Daoy (cell line): ENCODE data around the gene SRRD. TPM values are rescaled to one million over a fixed set of nuclear protein-coding genes. Genes with fewer than 3 reads are reported as not detected.
"Not testable (repeated sequence)": the region's sequence is repeated elsewhere in the genome, so short reads cannot be mapped to it uniquely, and the experiment has no call there.

Experiments used
- DNase-seq: peaks from one replicate; pipeline ENCODE4 v3.0.0-alpha.2; 2015; ENCODE audit warnings: low read depth
- total RNA-seq: library from RNA; depleted of rRNA; stranded (reverse); fragments of >200 nt; shearing (Covaris generic); gene quantifications from 2 replicates; pipeline ENCODE4 v1.2.3, GENCODE V29; 2014; rRNA removed

Gene SRRD
- total RNA-seq, 1 experiment from 2014 or later: 43.5 TPM

- DNase-seq: no peak
Observed at GRCh38 chr22:26522012-26522411, 38.3 kb downstream of the SRRD start.

DNA sequence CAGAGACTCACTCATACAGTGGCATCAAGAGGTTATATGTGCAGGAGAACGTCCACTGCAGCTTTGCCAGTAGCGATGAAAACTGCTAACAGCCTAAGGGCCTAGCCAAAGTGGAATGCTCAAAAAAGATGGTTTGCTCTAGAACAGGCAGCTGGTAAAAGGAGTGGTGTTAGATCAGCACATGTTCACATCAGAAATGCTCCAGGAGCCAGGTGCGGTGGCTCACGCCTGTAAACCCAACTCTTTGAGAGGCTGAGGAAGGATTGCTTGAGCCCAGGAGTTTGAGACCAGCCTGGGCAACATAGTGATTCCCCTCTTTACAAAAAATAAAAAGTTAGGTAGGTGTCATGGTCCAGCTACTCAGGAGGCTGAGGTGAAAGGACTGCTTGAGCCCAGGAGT is 38.9 kb downstream of the SRRD start:
- DNase-seq: no peak

GRCh38 chr22:26524870-26525269 is 41.2 kb downstream of the SRRD start:
- DNase-seq: no peak

DNA sequence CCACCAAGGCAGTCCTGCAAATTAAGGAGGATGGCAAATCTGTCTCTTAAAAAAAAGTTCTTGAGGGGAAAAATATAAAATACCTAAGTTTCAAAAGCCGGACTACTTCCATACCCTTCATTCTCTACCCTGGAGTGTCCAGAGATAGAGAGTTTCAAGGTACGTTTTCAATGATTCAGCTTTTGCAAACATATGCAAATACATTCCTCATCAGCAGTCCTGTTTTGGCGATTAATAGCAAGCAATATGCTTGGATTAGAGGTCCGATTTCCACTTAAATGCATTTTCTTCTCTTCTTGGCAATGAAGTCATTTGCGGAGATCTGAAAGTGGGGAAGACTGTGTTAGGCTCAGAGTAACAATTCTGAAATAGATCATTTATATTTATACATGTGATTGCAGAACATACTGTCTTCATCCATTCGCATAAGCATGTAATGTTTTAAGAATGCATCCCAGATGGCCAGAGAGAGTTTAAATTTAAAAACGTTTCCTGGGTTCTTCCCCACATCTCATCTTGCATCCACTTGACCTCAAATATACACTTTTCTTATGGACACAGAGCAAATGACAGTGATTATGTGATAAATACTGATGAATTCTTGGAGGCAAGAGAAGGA is 42.4 kb downstream of the SRRD start:
- no peak for DNase-seq

GRCh38 chr22:26527167-26527566 is 43.5 kb downstream of the SRRD start:
- DNase-seq: no peak

DNA sequence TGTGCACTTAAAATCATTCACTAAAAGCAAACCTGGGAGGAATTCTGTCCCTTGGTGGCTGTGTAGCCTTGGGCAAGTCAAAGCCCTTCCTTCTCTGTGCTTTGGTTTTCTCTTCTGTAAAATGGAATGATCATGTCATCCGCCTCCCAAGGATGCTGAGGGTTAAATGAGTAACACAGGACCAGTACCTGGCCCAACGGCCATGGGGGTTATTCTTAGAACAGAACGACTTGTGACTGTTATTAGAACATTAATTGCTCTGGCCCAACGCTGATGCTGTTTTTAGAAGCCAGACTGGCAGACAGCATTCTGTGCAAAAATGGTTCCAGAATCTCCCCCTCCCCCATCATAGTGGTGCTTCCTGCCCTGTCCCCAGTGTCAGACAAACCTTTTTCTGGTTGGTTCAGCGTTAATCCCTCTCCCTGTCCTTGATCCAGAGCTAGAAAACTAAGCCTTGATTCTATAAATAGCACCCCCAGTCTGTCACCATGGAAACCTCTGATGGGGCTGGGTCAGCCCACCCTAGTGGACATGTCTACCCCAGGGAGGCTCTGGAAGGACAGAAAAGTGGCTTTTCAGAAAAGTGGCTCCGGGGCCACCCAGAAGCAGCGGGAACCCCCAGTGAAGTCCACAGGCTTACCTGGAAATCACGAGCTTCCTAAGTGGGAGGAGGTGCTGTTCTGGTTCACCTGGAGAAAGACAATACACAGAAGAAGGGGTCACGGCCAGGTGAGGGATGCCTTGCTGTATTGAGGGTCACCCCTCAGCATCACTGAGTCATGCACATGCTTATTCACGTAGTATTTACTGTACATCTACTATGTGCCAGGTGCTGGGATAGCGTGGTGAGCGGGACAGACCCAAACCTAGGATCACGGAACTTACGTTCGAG is 44.1 kb downstream of the SRRD start:
- no peak for DNase-seq

DNA sequence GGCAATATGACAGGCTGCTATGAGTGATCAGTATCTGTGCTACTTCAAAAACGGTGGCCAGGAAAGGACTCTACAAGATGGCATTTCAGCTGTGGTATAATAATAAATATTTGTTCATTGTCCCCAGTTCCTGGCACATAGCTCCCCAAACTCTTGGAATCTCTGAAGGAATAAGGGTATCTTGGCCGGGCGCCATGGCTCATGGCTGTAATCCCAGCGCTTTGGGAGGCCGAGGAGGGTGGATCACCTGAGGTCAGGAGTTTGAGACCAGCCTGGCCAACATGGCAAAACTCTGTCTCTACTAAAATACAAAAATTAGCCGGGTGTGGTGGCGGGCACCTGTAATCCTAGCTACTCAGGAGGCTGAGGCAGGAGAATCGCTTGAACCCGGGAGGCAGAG is 44.8 kb downstream of the SRRD start:
- DNase-seq: not testable (repeated sequence)

DNA sequence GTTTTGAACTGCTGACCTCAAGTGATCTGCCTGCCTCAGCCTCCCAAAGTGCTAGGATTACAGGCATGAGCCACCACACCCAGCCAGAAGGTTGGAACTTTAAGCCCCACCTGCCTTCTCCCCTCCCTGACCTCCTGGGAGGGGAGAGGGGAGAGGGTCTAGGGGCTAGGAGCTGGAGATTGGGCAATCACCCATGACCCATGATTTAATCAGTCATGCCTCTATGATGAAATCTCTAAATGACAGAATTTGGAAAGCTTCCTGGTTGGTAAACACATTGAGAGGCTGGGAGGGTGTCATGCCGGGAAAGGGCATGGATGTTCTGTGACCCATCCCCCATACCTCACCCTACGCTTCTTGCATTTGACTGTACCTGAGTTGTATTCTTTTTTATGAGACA is 45.7 kb downstream of the SRRD start:
- no peak for DNase-seq

DNA sequence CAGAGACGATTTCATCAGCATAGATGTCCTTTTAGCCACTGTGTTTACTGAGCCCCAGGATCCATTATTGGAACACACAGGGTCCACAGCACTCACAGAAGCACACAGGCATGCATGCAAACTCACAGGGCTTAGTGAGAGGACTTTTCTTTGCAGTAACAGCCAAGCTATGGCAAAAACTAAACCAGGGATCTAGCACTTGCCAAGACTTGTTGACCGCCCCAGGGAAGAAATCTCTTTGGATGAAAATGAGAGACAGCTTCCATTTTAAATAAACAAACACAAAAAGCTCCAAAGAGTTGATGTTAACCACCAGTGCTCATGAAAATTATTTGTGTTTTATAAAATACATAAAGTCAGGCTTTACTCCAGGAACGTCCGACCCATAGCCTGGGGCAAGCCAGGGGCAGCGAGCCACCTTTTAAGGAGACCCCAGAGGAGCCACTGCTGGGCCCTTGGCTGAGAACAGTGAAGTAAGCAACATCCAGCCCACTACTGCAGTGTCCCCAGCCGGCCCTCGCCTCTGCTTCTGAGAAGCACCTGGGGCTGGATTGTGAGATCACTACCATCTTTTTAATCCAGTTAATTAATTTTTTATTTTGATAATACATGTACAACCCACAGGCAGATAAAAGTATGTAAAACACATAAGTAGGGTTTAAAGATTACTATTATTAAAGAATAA is 50.6 kb downstream of the SRRD start:
- DNase-seq: no peak

GRCh38 chr22:26534874-26535602 is 51.4 kb downstream of the SRRD start:
- DNase-seq: no peak

- DNase-seq: no peak
Observed at GRCh38 chr22:26535603-26535908, 51.9 kb downstream of the SRRD start.

DNA sequence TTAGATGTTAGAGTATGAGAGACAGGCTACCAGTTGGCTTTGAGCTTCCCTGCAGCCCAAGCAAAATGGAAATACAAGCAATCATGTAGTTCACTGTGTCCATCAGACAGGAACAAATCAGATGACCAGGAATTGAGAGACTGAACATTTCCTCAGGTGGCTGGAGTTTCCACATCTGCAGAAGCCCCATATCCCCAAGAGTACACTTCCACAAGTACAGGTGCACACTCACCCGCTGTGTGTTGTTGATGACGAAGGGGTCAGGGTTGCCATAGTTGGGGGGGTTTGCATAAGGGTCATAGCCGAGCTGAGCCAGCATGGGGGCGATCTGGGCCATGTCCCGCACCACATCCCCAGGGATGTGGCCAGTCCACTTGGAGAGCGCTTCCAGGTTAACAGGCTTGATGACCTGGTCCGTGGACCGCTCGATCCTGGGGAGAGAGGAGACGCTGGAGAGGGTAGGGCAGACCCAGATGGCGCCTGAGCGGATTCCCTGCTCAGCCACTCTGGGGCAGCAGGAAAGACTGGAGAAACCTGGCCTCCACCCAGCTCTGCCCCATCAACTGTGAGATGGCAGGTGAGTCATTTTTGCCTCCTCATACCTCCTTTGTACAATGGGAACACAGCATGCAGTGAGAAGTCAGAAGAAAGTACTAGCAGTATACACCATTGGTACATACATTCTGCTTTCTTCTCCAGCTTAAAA is 52.5 kb downstream of the SRRD start:
- peak; percentile 32 for DNase-seq

DNA sequence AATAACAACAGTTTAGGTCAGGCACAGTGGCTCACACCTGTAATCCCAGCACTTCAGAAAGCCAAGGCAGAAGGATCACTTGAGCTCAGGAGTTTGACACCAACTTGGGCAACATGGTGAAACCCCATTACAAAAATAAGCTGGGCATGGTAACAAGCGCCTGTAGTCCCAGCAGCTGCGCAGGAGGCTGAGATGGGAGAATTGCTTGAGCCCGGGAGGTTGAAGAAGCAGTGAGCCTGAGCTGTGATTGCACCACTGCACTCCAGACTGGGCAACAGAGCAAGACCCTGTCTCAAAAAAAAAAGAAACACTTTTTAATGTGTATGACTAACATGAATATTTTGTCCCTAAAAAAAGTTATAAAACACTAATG is 53.1 kb downstream of the SRRD start:
- DNase-seq: no peak

DNA sequence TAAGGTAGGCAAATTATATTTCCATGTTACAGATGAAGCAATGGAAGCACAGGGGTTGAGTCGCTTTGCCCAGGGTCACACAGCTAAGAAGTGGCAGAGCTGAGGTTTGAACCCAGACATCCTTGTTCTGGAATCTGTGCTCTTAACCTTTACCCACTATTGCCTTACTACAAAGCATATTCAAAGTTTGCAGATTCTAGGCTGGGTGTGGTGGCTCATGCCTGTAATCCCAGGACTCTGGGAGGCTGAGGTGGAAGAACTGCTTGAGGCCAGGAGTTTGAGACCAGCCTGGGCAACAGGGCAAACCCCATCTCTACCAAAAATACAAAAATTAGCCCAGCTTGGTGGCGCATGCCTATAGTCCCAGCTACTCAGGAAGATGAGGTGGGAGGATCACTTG is 56.4 kb downstream of the SRRD start:
- DNase-seq: no peak

GRCh38 chr22:26541167-26541819 is 57.6 kb downstream of the SRRD start:
- no peak for DNase-seq

- no peak for DNase-seq
Observed at GRCh38 chr22:26542831-26543230, 59.2 kb downstream of the SRRD start.

Other genes with a start within 250 kb of the SRRD start
- 3.9 and 4.2 TPM in 2 replicates for gene ASPHD2, start 54.6 kb upstream of the SRRD start, total RNA-seq
- 29.3 and 38.2 TPM in 2 replicates for gene HPS4, start 94 bp upstream of the SRRD start, total RNA-seq
- gene TFIP11, start 28.6 kb downstream of the SRRD start, total RNA-seq: 42.9 and 64.3 TPM in 2 replicates
- gene TPST2, start 106.3 kb downstream of the SRRD start, total RNA-seq: 23.1 and 24.6 TPM in 2 replicates
- not detected in 2 replicates for gene CRYBB1, start 134.2 kb downstream of the SRRD start, total RNA-seq
- not detected in 2 replicates for gene CRYBA4, start 138.1 kb downstream of the SRRD start, total RNA-seq
- gene MIAT, start 173.7 kb downstream of the SRRD start, total RNA-seq: 0.06 and 0.27 TPM in 2 replicates